Measurements from ENCODE around the gene NTRK1.

- TF ChIP-seq ZNF274 (IDR thresholded peaks at IDR 0.05; ENCODE audit: low read depth, low read length) = no peak
- no peak for TF ChIP-seq SUZ12 (IDR thresholded peaks at IDR 0.05; ENCODE audit: extremely low read depth, insufficient read depth, insufficient read length)
Observed at GRCh38 chr1:156857532-156857931, 3.1 kb upstream of the NTRK1 start.

Measured in NT2/D1 (cell line).